Prostate gland (tissue), 2 donors: Measurements from ENCODE around the gene GPR158.

Experiments used
- CTCF ChIP-seq, 4 experiments: fragments of 200-600 bp in 2 of 4; fragments of 450-650 bp in 2 of 4; sonication (generic) in 2 of 4; IDR thresholded peaks; 1 replicate in 3 of 4; 2 replicates in 1 of 4; pipeline ENCODE4 v1.5.1; 2016 to 2019; ENCODE audit warnings: antibody characterized with exemption in 4 of 4, mild to moderate bottlenecking in 2 of 4, moderate library complexity in 2 of 4
- POLR2A ChIP-seq: fragments of 450-650 bp; IDR thresholded peaks from one replicate; pipeline ENCODE4 v1.6.1; 2016; ENCODE audit warnings: antibody characterized with exemption, mild to moderate bottlenecking
- POLR2AphosphoS5 ChIP-seq: sonication (generic); formaldehyde crosslinking; IDR thresholded peaks from one replicate; pipeline ENCODE4 v1.6.1; 2017; ENCODE audit warnings: antibody characterized with exemption

- TF ChIP-seq POLR2AphosphoS5 (no peak), CTCF (IDR thresholded peaks at IDR 0.05) (no peak), POLR2A (no peak)
These were observed 129.8 kb downstream of the GPR158 start for GRCh38 chr10:25304606-25305005.
